HG03378 (cell line): Measurements from ENCODE around the gene PRLR.
"Not testable (repeated sequence)": the region's sequence is repeated elsewhere in the genome, so short reads cannot be mapped to it uniquely, and the experiment has no call there.

Experiments
- ATAC-seq: cut with Tn5 transposase; IDR thresholded peaks from one replicate; pipeline ENCODE4 v1.9.1; 2021; ENCODE audit warnings: mild to moderate bottlenecking, moderate library complexity; ENCODE audit not compliant: unreplicated experiment

PRLR gene

DNA sequence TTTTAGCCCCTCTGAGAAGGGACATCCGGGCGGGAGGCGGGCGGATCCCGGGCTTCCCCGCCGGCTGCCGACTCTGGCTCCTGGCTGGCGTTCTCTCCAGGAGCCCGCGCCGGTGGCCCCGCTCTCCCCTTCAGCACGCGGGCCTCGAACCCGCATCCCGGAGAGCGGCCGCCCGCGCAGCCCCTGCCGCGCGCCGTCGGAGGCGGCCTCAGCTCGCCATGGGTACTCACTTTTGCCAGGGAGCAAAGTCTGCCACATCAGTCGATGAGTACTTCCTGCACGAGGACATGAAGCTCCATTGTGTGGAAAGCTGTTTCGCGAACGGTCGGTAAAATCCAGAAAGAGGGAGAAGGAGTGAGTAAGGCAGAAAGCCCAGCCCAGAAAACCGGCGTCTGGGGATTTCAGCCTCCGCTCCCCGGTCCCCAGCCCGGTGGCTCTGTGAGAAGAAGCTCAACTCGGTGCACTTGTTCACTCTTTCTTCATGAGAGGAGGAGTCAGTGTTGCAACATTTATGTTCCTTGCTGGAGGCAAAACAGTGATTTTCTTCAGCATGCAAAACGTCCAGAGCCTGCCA lies at the start of gene PRLR:
Gene PRLR (minus strand): TSS at position 450 of the 574 bp plus-strand sequence. CDS start 140,867 bp downstream, outside the sequence.
- ATAC-seq: no peak

- ATAC-seq: no peak
These were observed 44.7 kb upstream of the PRLR start for GRCh38 chr5:35274839-35275509.

DNA sequence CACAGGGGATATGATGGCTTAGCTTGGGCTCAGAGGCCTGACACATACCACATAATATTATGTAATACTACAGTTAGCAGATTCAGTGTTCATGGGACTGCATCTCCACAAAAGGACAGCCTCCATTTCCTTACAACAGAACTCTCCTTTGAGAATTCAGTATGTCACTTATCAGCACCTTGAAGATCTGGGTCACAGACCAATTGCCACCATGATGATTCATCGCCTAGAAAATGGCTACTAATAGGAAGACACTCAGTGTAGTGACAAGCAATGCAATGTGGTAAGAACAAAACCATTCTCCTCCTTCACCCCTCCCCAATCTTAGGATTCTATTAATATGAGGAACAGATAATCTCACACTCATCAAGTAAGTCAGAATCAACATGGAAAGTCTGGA lies 38.7 kb upstream of the PRLR start:
- no peak for ATAC-seq

DNA sequence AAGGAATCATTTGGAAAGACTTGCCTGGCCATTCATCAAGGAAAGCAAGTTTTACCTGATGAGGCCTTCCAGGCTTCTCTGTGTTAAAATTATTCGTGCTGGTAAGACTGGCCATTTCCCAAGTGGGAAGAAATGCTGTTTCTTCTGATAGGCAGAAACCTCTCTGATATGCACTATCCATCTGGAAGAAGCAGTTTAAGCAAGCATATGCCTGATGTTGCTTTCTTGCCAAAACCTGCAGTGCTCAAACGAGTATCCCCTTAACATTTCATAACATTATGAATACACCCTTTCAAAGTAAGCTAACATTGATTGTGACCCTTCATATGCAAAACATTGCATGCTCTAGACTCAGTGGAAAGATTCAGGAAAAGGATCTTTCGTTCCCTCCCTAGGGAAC lies 36.0 kb upstream of the PRLR start:
- ATAC-seq: no peak

GRCh38 chr5:35264509-35264908 lies 34.2 kb upstream of the PRLR start:
- no peak for ATAC-seq

DNA sequence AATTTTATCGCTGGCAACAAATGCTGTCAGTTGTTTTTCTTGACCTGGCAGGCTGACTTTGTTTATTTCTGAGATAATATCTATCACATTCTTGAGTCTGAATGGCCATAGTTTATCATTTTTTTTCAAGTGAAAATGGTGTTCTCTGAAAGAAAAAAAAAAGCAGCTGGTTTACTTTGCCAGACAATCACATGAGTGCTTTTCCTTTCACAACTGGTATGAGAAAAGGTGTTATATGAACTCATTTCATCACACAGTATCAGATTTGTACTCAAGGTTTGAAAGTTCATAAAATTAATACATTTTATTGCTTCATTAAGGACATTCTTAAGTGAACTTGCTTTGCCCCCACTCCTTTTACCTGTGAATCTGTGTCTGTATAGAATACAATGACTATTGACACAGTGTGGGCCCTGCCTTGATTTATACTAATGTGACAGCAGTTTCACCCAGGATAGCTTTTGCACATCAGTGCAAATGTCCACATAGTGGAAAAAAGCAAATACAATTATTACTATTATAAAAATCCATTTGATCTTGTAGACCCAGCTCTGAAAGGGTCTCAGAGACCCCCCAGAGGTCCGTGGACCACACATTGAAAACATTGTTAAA lies 33.1 kb upstream of the PRLR start:
- ATAC-seq: no peak

DNA sequence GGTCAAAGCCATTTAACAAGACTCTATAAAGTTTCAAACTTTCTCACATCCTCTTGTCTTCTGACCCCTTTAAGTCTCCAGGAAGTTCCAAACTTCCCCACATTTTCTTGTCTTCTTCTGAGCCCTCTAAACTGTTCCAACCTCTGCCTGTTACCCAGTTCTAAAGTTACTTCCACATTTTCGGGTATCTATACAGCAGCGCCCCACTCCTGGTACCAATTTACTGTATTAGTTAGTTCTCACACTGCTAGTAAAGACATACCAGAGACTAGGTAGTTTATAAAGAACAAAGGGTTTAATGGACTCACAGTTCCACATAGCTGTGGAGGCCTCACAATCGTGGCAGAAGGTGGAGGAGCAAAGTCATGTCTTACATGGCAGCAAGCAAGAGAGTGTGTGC lies 23.3 kb upstream of the PRLR start:
- no peak for ATAC-seq

DNA sequence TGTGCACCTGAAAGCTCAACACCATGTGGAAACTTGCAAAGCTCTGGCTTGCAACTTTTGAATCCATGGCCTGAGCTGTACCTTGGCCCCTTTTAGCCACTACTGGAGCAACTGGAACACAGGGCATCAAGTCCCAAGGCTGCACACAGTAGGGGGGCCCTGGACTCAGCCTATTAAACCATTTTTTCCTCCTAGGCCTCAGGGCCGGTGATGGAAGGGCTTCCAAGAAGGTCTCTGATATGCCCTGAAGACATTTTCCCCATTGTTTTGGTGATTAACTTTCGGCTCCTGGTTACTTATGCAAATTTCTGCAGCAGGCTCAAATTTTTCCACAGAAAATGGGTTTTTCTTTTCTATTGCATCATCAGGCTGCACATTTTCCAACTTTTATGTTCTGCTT lies 22.7 kb upstream of the PRLR start:
- no peak for ATAC-seq

- no peak for ATAC-seq
These were observed 18.8 kb upstream of the PRLR start for GRCh38 chr5:35248843-35249780.

GRCh38 chr5:35247648-35248034 lies 17.4 kb upstream of the PRLR start:
- ATAC-seq: no peak

- ATAC-seq: no peak
These were observed 16.8 kb upstream of the PRLR start for GRCh38 chr5:35246900-35247647.

DNA sequence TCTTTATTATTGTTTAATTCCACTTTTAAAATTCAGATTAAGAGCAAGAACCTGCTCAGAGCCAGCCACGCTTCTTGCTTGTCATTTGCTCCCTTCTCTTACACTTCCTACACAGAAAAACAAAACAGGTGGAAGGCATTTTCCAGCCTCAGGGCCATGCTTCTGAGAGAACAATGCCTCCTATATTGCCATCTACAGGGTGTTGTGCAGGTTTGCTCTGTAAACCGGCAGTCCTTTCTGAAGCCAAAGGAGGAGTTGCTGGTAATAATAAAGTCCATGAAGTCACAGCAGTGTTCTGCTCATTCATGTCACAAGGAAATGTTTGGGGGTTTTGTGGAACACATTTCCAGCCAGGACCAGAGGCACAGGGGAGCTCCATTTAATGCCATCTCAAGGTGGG lies 16.1 kb upstream of the PRLR start:
- no peak for ATAC-seq

DNA sequence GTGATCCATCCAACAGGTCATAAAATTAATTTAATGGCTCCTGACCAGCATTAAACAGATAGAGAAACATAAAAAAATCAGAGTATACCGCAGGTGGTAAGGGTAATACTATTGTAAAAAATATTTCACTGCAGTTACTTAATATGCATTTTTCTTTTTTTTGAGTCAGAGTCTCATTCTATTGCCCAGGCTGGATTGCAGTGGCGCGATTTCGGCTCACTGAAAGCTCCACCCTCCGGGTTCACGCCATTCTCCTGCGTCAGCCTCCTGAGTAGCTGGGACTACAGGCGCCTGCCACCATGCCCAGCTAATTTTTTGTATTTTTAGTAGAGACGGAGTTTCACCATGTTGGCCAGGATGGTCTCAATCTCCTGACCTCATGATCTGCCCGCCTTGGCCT lies 15.1 kb upstream of the PRLR start:
- not testable (repeated sequence) for ATAC-seq

- ATAC-seq: no peak
These were observed 13.9 kb upstream of the PRLR start for GRCh38 chr5:35244171-35244570.

GRCh38 chr5:35242702-35243258 lies 12.5 kb upstream of the PRLR start:
- ATAC-seq: no peak

- no peak for ATAC-seq
These were observed 10.6 kb upstream of the PRLR start for GRCh38 chr5:35240892-35241291.

- ATAC-seq: no peak
These were observed 9.8 kb upstream of the PRLR start for GRCh38 chr5:35239911-35240610.

DNA sequence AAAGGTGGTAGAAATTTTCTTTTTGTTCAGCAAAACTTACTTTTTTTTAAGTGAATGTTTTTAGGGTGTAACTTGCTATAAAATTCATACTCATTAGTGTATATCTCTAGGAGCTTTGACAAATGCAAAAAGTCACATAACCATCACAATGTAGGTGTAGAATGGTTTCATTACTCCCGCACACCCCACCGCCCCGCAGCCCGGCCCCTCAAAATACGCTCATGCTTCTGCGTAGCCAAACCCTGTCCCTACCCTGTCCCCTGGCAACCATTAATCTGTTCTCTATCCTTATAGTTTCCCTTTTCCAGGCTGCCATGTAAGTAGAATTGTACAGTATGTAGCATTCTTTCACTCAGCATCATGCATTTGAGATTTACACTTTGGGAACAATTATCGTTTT lies 9.2 kb upstream of the PRLR start:
- ATAC-seq: no peak

DNA sequence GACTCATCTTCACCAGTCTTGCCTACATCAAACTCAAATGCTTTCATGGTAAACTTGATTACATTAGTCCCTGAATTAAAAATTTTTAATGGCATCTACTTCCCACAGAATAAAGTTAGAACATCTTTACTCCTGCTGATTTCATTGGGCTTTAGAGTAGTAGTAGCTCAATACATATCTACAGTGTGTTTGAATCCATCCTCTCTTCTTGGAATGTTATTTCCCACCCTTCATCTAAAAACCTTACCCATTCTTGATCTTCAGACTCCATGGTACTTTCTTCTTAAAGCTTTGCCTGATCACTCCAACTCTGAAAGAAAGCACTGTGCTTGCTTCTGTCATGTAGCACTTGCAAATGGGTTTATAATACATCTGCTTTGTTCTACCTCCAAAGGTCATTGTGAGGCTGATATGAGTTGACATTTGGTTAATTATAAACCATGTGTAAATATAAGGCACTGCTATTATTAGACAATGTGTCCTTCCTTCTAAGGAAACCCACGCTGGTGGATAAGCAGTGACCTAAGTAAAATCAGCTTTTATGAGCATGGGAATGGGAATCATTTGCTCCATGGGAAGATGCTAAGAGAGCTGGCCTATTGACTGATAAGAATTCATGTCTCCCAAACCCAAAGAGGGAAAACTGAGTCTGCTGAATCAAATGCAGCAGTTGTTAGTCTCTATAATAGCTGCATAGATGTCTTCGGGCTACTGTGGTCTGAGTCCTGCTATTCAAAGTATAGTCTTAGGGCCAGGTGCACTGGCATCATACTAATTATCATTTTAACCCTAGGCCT lies 7.5 kb upstream of the PRLR start:
- ATAC-seq: peak; percentile 94
